Skeletal muscle satellite cell (primary cell): ENCODE data around the gene ERC1.

Experiments used
- H3K27me3 ChIP-seq: 2 replicates; pipeline ENCODE4 v1.7.0; 2013; ENCODE audit warnings: low read length; ENCODE audit not compliant: control insufficient read depth, insufficient read depth
- H3K36me3 ChIP-seq: 2 replicates; pipeline ENCODE4 v1.7.0; 2013; ENCODE audit warnings: mild to moderate bottlenecking, control low read depth, low read length; ENCODE audit not compliant: insufficient read depth
- H3K4me1 ChIP-seq: 2 replicates; pipeline ENCODE4 v1.7.0; 2013; ENCODE audit warnings: low read length; ENCODE audit not compliant: control insufficient read depth, insufficient read depth
- H3K4me2 ChIP-seq: 2 replicates; pipeline ENCODE4 v1.7.0; 2013; ENCODE audit warnings: mild to moderate bottlenecking, low read length
- H3K4me3 ChIP-seq: 2 replicates; pipeline ENCODE4 v1.7.0; 2013; ENCODE audit warnings: low read length
- H3K9ac ChIP-seq: 2 replicates; pipeline ENCODE4 v1.7.0; 2013; ENCODE audit warnings: mild to moderate bottlenecking, low read depth, low read length, moderate library complexity
- H3K9me3 ChIP-seq: replicated peaks from 2 replicates; pipeline ENCODE4 v1.7.0; 2013; ENCODE audit warnings: mild to moderate bottlenecking, control low read depth, low read length

ERC1 gene

DNA sequence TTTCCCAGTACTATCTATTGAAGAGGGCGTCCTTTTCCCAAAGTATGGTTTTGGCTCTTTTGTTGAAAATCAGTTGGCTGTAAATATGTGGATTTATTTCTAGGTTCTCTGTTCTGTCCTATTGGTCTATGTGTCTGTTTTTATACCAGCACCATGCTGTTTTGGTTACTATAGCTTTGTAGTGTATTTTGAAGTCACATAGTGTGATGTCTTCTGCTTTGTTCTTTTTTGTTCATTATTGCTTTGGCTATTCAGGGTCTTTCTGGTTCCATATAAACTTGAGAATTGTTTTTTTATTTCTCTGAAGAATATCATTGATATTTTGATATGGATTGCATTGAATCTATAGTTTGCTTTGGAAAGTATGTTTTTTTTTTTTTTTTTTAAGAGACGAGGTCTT is 67.4 kb downstream of the ERC1 start:
- no peak overlapping the region for H3K4me3 ChIP-seq
- H3K9ac ChIP-seq: no peak overlapping the region
- H3K36me3 ChIP-seq: no peaks in the 10 kb centered on the region
- H3K4me2 ChIP-seq: no peak overlapping the region
- no peaks in the 10 kb centered on the region for H3K9me3 ChIP-seq
- H3K27me3 ChIP-seq: no peaks in the 10 kb centered on the region
- H3K4me1 ChIP-seq: no peaks in the 10 kb centered on the region

DNA sequence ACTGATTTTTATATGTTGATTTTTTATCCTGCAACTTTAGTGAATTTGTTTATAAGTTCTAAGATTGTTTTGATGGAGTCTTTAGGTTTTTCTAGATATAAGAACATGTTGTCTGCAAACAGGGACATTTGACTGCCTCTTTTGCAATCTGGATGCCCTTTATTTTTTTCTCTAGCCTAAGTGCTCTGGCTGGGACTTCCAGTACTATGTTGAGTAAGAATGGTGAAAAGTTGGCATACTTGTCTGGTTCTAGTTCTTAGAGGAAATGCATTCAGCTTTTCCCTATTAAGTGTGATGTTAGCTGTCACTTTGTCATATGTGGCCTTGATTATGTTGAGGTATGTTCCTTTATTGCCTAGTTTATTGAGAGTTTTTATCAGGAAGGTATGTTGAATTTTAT is 68.1 kb downstream of the ERC1 start:
- H3K4me2 ChIP-seq: no peak overlapping the region
- no peak overlapping the region for H3K9ac ChIP-seq
- H3K4me3 ChIP-seq: no peak overlapping the region
- no peaks in the 10 kb centered on the region for H3K9me3 ChIP-seq
- no peaks in the 10 kb centered on the region for H3K36me3 ChIP-seq
- no peaks in the 10 kb centered on the region for H3K4me1 ChIP-seq
- H3K27me3 ChIP-seq: no peaks in the 10 kb centered on the region

DNA sequence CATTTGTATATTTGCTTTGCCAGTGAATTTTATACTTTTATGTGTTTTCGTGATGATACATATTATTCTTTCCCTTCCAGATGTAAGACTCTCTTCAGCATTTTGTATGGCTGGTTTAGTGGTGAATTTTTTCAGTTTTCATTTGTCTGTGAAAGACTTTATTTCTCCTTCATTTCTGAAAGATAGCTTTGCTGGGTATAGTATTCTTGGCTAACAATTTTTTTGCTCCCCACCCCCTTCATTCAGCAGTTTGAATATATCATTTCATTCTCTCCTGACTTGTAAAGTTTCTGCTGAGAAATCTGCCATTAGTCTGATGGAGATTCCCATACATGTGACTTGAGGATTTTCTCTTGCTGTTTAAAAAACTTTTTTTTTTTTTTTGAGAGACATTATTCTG is 72.8 kb downstream of the ERC1 start:
- no peaks in the 10 kb centered on the region for H3K9me3 ChIP-seq
- H3K36me3 ChIP-seq: no peaks in the 10 kb centered on the region
- H3K4me3 ChIP-seq: no peak overlapping the region
- H3K4me1 ChIP-seq: no peaks in the 10 kb centered on the region
- no peaks in the 10 kb centered on the region for H3K27me3 ChIP-seq
- H3K9ac ChIP-seq: no peak overlapping the region
- no peak overlapping the region for H3K4me2 ChIP-seq

DNA sequence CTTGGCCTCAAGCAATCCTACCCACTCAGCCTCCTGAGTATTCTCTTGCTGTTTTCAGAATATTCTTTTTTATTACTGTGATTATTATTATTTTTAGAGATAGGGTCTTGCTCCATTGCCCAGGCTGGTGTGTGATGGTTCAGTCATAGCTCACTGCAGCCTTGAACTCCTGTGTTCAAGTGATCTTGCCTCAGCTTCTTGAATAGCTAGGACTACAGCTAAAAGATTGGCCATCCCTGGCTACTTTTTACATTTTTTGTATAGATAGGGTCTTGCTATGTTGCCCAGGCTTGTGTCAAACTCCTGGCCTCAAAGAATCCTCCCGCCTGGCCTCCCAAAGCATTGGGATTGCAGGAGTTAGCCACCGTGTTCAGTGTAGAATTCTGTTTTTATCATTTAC is 73.3 kb downstream of the ERC1 start:
- H3K27me3 ChIP-seq: no peaks in the 10 kb centered on the region
- no peak overlapping the region for H3K4me3 ChIP-seq
- no peak overlapping the region for H3K4me2 ChIP-seq
- H3K36me3 ChIP-seq: no peaks in the 10 kb centered on the region
- no peaks in the 10 kb centered on the region for H3K9me3 ChIP-seq
- H3K9ac ChIP-seq: no peak overlapping the region
- no peaks in the 10 kb centered on the region for H3K4me1 ChIP-seq

DNA sequence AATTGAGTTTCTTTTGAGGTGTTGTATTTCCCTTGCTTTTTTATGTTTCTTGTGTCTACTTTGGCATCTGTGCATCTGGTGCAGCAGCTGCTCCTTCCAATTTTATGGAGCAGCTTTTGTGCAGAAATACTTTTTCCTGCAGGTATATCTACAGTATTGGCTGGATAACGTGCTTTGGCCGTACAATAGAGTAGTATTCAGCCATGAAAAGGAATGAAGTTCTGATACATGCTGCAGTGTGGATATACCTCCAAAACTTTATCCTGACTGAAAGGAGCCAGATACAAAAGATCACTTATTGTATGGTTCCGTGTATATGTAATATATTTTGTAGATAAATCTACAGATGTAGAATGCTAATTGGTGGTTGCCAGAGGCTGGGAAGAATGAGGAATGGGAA is 74.6 kb downstream of the ERC1 start:
- H3K9ac ChIP-seq: no peak overlapping the region
- H3K9me3 ChIP-seq: no peaks in the 10 kb centered on the region
- H3K36me3 ChIP-seq: no peaks in the 10 kb centered on the region
- H3K27me3 ChIP-seq: no peaks in the 10 kb centered on the region
- H3K4me3 ChIP-seq: no peak overlapping the region
- H3K4me2 ChIP-seq: no peak overlapping the region
- H3K4me1 ChIP-seq: no peaks in the 10 kb centered on the region

DNA sequence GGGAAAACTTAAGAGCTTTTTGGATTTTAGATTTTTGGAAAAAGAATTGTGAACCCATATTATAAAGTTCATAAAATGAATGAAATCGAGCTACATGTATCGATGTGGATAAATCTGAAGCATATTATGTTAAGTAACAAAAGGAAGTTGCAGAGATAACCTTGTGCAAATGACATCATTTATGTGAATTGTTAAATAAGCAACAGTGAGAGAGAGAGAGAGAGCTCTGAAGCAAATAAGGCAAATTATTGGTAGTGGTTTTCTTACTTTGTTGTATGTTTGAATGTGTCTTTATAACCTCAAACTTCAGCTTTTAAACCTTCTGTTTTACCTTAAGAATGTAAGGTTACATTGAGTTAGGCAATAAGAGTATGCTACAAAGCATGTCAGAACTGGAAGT is 78.8 kb downstream of the ERC1 start:
- H3K4me2 ChIP-seq: no peak overlapping the region
- H3K27me3 ChIP-seq: no peaks in the 10 kb centered on the region
- no peaks in the 10 kb centered on the region for H3K36me3 ChIP-seq
- H3K4me3 ChIP-seq: no peak overlapping the region
- H3K9ac ChIP-seq: no peak overlapping the region
- H3K4me1 ChIP-seq: no peaks in the 10 kb centered on the region
- no peaks in the 10 kb centered on the region for H3K9me3 ChIP-seq

DNA sequence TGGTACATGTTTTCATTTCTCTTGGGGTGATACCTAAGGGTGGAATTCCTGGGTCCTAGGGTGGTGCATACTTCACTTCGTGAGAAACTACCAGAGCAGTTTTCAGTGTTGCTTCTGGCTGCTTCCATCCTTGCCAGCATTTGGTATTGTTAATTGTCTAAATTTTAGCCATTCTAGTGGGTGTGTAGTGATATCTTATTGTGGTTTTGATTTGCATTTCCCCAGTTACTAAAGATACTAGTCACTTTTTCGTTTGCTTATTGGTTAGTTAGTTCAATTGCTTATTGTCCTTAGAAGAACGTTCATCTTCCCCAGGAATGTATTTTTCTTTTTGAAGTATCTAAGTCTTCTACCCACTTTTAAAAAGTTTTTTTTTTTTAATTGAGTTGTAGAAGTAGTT is 80.2 kb downstream of the ERC1 start:
- no peak overlapping the region for H3K4me2 ChIP-seq
- no peaks in the 10 kb centered on the region for H3K27me3 ChIP-seq
- no peak overlapping the region for H3K9ac ChIP-seq
- H3K9me3 ChIP-seq: no peaks in the 10 kb centered on the region
- no peak overlapping the region for H3K4me3 ChIP-seq
- H3K36me3 ChIP-seq: no peaks in the 10 kb centered on the region
- no peaks in the 10 kb centered on the region for H3K4me1 ChIP-seq

DNA sequence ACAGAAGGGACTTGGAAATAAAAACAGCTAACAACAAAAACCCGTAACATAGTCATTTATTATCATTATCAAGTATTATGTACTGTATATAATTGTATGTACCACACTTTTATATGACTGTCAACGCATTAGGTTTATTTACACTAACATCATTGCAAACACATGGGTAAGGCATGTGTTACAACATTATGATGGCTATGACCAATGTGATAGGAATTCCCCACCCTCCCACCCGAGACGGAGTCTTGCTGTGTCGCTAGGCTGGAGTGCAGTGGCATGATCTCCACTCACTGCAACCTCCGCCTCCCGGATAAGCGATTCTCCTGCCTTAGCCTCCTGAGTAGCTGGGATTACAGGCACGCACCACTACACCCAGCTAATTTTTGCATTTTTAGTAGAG is 82.6 kb downstream of the ERC1 start:
- Histone ChIP-seq H3K4me2 (no peak overlapping the region), H3K36me3 (no peaks in the 10 kb centered on the region), H3K4me1 (no peaks in the 10 kb centered on the region), H3K9ac (no peak overlapping the region), H3K9me3 (no peaks in the 10 kb centered on the region), H3K27me3 (no peaks in the 10 kb centered on the region), H3K4me3 (no peak overlapping the region)

DNA sequence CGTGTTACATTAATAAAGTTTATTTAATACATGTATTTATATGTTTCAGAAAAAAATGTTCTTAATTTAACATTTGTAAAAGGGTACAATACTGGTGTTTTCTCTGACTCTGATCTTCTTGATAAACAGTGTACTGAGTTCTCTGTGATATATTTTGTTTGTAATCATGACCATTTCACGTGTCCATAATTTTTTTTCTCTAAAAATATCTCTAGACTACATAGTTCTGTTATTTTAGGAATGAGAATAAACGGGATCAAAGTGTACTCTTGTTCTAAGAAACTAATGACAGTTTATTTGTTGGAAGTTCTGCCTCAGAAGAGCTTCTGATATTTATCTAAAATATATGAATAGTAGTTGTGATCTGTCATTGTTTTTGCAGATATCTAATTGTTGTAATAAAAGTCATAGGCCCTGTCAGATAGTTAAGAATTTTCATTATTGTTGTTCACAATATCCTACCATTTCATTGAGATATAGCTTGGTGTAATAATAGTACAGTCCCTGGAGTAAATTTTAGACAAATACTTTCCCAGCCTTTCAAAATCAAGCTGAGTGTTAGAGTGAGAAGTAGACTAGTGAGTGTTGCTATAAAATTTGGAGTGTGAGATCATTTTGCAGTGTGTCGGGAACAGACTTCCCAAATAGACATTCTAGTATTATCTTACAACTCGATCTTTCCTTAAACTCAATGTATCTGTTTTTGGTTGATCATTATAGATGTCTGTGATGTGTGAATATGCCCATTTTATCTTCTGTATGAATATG is 86.2 kb downstream of the ERC1 start:
- Histone ChIP-seq H3K36me3 (no peaks in the 10 kb centered on the region), H3K4me1 (no peaks in the 10 kb centered on the region), H3K27me3 (no peaks in the 10 kb centered on the region), H3K4me3 (no peak overlapping the region), H3K9ac (no peak overlapping the region), H3K4me2 (no peak overlapping the region), H3K9me3 (no peaks in the 10 kb centered on the region)

DNA sequence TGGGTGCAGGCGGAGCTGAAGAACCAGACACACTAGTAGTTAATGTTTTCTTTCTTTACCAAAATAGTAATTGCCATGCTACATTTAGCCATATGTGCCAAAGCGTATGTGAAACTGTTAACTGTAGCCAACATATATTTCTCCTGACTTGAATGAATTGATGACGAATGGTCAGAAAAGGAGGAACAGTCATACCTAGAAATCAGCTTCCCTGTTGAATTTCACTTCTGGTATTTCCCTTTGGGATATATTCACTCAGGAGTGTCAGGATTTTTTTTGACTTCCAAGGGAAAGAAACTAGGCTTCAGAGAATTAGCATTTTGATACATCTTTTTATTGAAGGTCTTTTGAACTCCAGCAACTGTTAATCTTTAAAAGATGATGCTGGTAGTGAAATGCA is 87.0 kb downstream of the ERC1 start:
- no peaks in the 10 kb centered on the region for H3K27me3 ChIP-seq

DNA sequence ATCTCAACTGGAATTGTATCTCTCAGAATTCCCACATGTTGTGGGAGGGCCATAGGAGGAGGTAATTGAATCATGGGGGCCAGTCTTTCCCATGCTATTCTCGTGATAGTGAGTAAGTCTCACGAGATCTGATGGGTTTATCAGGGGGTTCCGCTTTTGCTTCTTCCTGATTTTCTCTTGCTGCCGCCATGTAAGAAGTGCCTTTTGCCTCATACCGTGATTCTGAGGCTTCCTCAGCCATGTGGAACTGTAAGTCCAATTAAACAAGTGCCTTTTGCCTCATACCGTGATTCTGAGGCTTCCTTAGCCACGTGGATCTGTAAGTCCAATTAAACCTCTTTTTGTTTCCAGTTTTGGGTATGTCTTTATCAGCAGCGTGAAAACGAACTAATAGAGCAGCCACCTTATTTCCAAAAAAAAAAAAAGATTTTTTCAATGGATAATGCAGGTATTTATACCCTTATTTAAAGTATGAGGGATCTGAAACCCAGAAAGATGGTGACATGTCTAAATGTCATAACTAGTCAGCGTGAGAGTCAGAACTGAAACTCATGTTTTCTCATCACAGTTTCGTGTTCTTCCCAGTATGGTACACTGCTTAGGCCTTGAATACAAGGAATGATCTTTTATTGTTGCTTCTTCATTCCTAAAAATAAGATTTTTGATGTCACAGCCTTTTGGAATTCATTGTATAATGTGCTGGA is 89.6 kb downstream of the ERC1 start:
- no peaks in the 10 kb centered on the region for H3K36me3 ChIP-seq
- no peak overlapping the region for H3K9ac ChIP-seq
- H3K4me3 ChIP-seq: no peak overlapping the region
- no peaks in the 10 kb centered on the region for H3K4me1 ChIP-seq
- H3K27me3 ChIP-seq: no peaks in the 10 kb centered on the region
- H3K9me3 ChIP-seq: no peaks in the 10 kb centered on the region
- H3K4me2 ChIP-seq: no peak overlapping the region

More for the DNA sequence above, 87.0 kb downstream of the ERC1 start:
- no peaks in the 10 kb centered on the region for H3K36me3 ChIP-seq
- H3K9ac ChIP-seq: no peak overlapping the region
- H3K4me3 ChIP-seq: no peak overlapping the region
- H3K9me3 ChIP-seq: no peaks in the 10 kb centered on the region
- H3K4me2 ChIP-seq: no peak overlapping the region
- no peaks in the 10 kb centered on the region for H3K4me1 ChIP-seq
